Pons (tissue), 1 donor: ENCODE results near the gene TRPV2.
A peak's percentile ranks its signal among the peaks of the same experiment; 100 is the strongest.
"Not testable (repeated sequence)": the region's sequence is repeated elsewhere in the genome, so short reads cannot be mapped to it uniquely, and the experiment has no call there.

ENCODE experiments used
- DNase-seq: peaks from one replicate; pipeline ENCODE4 v3.0.0-alpha.2; 2016; ENCODE audit warnings: low spot score

Gene TRPV2, protein sequence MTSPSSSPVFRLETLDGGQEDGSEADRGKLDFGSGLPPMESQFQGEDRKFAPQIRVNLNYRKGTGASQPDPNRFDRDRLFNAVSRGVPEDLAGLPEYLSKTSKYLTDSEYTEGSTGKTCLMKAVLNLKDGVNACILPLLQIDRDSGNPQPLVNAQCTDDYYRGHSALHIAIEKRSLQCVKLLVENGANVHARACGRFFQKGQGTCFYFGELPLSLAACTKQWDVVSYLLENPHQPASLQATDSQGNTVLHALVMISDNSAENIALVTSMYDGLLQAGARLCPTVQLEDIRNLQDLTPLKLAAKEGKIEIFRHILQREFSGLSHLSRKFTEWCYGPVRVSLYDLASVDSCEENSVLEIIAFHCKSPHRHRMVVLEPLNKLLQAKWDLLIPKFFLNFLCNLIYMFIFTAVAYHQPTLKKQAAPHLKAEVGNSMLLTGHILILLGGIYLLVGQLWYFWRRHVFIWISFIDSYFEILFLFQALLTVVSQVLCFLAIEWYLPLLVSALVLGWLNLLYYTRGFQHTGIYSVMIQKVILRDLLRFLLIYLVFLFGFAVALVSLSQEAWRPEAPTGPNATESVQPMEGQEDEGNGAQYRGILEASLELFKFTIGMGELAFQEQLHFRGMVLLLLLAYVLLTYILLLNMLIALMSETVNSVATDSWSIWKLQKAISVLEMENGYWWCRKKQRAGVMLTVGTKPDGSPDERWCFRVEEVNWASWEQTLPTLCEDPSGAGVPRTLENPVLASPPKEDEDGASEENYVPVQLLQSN

GRCh38 chr17:16415031-16415924, at the start of gene TRPV2:
Gene TRPV2, plus strand, starts transcription at chr17:16415571. Its CDS starts 2,098 bp downstream, at chr17:16417669.
- no peak for DNase-seq

- no peak for DNase-seq
These were observed 43.6 kb upstream of the TRPV2 start for GRCh38 chr17:16371742-16372141.

GRCh38 chr17:16374146-16374938, 41.0 kb upstream of the TRPV2 start:
- no peak for DNase-seq

GRCh38 chr17:16377941-16378341, 37.4 kb upstream of the TRPV2 start:
- peak; percentile 97 for DNase-seq

- no peak for DNase-seq
These were observed 36.6 kb upstream of the TRPV2 start for GRCh38 chr17:16378636-16379282.

- DNase-seq: no peak
These were observed 35.7 kb upstream of the TRPV2 start for GRCh38 chr17:16379654-16380053.

DNA sequence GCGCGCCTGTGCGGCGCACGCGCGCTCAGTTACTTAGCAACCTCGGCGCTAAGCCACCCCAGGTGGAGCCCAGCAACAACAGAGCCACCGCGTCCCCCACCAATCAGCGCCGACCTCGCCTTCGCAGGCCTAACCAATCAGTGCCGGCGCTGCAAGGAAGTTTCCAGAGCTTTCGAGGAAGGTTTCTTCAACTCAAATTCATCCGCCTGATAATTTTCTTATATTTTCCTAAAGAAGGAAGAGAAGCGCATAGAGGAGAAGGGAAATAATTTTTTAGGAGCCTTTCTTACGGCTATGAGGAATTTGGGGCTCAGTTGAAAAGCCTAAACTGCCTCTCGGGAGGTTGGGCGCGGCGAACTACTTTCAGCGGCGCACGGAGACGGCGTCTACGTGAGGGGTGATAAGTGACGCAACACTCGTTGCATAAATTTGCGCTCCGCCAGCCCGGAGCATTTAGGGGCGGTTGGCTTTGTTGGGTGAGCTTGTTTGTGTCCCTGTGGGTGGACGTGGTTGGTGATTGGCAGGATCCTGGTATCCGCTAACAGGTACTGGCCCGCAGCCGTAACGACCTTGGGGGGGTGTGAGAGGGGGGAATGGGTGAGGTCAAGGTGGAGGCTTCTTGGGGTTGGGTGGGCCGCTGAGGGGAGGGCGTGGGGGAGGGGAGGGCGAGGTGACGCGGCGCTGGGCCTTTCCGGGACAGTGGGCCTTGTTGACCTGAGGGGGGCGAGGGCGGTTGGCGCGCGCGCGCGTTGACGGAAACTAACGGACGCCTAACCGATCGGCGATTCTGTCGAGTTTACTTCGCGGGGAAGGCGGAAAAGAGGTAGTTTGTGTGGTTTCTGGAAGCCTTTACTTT, 34.5 kb upstream of the TRPV2 start, which contains the start of gene UBB:
Gene UBB (plus strand): TSS at position 452 of the 856 bp plus-strand sequence. CDS start 817 bp downstream, outside the sequence.
- DNase-seq: peak; percentile 97

DNA sequence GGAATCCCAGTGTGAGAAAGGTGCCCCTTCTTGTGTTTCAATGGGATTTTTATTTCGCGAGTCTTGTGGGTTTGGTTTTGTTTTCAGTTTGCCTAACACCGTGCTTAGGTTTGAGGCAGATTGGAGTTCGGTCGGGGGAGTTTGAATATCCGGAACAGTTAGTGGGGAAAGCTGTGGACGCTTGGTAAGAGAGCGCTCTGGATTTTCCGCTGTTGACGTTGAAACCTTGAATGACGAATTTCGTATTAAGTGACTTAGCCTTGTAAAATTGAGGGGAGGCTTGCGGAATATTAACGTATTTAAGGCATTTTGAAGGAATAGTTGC, 33.9 kb upstream of the TRPV2 start:
- no peak for DNase-seq

- no peak for DNase-seq
These were observed 32.2 kb upstream of the TRPV2 start for GRCh38 chr17:16383216-16383615.

DNA sequence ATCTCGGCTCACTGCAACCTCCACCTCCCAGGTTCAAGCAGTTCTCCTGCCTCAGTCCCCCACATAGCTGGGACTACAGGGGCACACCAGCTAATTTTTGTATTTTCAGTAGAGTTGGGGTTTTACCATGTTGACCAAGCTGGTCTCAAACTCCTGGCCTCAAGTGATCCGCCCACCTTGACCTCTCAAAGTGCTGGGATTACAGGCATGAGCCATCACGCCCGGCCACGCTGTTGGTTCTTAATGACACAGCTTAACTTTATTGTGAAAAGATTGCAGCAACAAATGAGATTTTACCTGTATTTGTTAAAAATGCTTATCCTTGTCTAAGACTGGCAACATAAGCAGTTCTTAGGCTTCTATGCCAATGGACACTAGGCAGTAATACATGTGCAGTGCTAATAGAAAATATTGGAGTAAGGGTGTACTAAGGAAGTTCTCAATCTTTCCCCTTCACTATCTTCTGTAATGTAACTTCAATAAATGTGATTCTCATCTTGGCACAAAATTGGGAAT, 31.5 kb upstream of the TRPV2 start:
- no peak for DNase-seq

DNA sequence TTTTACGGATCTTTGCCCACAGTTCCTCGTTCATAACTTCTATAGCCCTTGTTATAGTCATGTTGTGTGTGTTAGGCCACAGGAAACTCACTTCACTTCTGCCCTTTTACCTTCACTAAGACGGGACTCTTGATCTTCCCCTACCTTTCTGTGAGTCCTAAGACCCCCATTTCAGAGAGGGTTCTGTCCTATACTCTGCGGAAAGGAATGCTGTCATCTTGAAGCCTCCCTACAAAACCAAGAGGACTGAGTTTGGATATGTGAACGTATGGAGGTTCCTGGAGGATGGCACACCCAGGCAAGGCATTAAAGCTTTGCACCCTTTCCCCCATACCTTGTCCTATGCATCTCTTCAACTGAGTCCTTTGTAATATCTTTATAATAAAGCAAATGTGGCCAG, 30.8 kb upstream of the TRPV2 start:
- DNase-seq: no peak

DNA sequence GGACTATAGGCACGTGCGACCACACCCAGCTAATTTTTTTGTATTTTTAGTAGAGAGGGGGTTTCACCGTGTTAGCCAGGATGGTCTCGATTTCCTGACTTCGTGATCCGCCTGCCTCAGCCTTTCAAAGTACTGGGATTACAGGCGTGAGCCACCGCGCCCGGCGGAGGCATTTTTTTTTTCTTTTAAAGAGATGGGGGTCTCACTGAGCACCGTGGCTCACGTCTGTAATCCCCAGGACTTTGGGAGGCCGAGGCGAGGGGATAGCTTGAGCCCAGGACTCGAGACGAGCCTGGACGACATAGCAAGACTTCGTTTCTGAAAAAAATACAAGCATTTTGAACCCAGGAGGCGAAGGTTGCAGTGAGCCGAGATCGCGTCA, 29.3 kb upstream of the TRPV2 start:
- DNase-seq: not testable (repeated sequence)

DNA sequence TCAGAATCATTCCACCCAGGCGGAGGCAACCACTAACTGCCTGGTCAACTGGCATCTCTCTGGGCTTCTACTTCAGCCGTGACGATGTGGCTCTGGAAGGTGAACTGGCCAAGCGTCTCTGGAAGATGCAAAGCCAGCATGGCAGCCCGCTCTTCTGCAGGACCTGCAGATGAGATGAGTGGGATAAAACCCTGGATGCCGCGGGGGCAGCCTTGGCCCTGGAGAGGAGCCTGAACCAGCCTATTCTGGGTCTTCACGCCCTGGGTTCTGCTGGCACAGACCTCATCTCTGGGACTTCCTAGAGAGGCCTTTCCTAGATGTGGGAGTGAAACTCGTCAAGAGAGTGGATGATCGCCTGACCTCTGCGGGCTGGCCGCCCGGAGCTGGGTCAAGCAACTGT, 23.9 kb upstream of the TRPV2 start:
- no peak for DNase-seq

GRCh38 chr17:16392491-16392890, 22.9 kb upstream of the TRPV2 start:
- not testable (repeated sequence) for DNase-seq

DNA sequence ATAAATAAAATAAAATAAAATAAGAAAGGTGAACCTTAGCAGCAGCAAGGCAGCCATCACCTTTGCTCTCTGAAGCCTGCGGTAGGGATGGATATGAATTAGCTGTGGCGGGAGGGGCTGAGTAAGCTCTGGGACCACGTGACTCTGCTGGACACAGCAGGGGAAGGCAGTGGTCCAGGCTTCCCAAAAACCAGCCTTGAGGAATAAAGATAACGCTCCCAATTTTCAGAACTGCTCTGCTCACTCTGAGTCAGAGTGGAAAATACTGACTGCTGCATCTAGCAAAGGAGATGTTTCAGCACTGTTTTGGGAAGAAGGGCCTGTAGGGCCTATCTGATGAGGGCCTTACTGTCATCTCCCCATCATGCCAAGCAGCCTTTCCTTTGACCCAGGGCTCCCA, 19.5 kb upstream of the TRPV2 start:
- not testable (repeated sequence) for DNase-seq

DNA sequence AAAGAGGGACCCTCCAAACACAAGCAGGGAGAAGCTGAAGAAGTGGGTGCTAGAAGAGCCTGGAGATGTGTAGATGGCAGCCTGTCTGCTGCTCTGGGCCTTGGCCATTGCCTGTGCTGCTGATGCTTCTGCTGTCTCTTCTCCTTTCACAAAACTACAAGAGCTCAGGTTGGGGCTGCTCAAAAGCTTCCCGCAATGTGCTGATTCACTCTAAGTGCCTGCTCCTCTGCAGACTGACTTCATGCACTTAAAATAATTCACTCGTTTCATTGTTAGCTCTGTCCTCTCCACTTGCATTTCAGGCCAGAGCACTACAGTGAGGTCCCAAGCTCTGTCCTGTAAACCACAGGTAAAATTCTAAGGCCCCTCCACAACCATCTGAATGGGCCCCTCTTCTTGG, 18.7 kb upstream of the TRPV2 start:
- DNase-seq: not testable (repeated sequence)

DNA sequence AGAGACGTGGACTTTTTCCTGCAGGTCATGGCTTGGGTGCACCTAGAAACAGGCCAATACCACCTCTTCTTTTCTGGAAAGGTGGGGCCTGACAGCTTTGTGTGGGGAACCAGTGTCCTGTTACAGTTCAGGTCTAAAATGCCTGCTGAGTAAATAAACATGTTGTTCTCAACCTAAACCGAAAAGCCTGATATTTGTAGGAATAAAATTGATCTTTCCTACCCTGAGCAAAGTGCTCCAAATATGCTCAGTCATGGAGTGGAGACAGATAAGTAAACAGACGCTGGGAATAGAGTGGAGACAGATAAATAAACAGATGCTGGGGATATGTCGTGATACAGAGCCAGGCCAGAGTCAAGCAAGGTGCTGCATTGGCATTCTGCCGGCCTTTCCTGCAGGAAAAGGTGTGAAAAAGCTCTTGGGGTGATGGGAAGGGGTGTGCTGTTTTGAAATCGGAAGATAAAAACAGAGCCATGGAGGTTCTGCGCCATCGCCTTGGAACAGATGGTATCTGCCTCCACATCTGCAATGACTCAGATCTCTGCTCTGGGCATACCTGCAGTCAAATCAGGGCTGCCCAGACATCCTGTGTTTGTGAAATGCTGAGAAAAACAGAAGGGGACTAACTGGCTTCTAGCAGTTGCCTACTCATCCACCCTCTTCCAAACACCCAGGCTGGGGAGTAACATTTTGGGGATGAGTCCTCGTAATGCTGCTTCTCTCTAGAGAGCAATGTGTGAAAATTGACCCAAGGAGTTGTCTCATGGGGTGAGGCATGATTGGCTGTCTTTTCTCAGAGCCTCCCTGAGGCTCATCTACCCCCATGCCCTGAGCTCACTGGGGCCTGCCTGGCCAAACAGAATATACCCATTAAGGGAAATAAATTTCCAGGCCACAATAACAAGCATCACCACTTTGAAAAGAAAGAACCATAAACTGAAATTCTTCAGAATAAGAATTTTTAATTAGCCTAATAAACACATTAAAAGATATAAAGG, 16.8 kb upstream of the TRPV2 start:
- DNase-seq: no peak

DNA sequence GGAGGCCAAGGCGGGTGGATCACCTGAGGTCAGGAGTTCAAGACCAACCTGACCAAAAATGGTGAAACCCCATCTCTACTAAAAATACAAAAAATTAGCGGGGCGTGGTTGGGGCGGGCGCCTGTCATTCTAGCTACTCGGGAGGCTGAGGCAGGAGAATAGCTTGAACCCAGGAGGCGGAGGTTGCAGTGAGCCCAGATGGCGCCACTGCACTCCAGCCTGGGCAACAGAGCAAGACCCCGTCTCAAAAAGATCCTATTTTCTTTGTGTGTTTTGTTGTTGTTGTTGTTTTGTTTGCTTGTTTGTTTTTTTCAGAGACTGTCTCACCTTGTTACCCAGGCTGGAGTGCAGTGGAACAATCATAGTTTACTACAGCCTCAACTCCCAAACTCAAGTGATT, 11.5 kb upstream of the TRPV2 start:
- DNase-seq: not testable (repeated sequence)
